Activated naive CD4-positive, alpha-beta T cell treated with anti-CD3 and anti-CD28 coated beads, Interleukin-2, amount 10 ng/mL, durations not matched to agents 7 days and 5 days (primary cell): ENCODE results near the gene SOBP.

Source experiments
- CTCF ChIA-PET: fragments of 350-600 bp; sonication (Branson Sonifier 250); formaldehyde crosslinking; loops from one replicate; lab custom pipeline; 2021; ENCODE audit warnings: antibody characterized with exemption; lab: Charles Lee
- DNase-seq: peaks from one replicate; pipeline ENCODE4 v3.0.0-alpha.2; 2020
- H3K27ac Mint-ChIP-seq: one replicate; pipeline ENCODE4 v1.8.0; 2021; ENCODE audit warnings: mild to moderate bottlenecking, moderate library complexity, mixed read lengths
- H3K27me3 Mint-ChIP-seq: one replicate; pipeline ENCODE4 v1.8.0; 2021; ENCODE audit warnings: mild to moderate bottlenecking, mixed read lengths
- H3K36me3 Mint-ChIP-seq: one replicate; pipeline ENCODE4 v1.8.0; 2021; ENCODE audit warnings: mixed read lengths
- H3K4me1 Mint-ChIP-seq: one replicate; pipeline ENCODE4 v1.8.0; 2021; ENCODE audit warnings: mixed read lengths
- H3K4me3 Mint-ChIP-seq: one replicate; pipeline ENCODE4 v1.8.0; 2021; ENCODE audit warnings: mild to moderate bottlenecking, moderate library complexity, mixed read lengths
- H3K9me3 Mint-ChIP-seq: one replicate; pipeline ENCODE4 v1.8.0; 2021; ENCODE audit warnings: mixed read lengths

SOBP gene

GRCh38 chr6:107523054-107523791, 33.3 kb downstream of the SOBP start:
- H3K36me3 Mint-ChIP-seq = no peaks in the 10 kb centered on the region
- no peaks in the 10 kb centered on the region for H3K4me1 Mint-ChIP-seq
- H3K9me3 Mint-ChIP-seq = no peaks in the 10 kb centered on the region
- no peak overlapping the region for H3K27ac Mint-ChIP-seq
- CTCF ChIA-PET = no interaction called here
- peaks cover 39% of the 10 kb centered on the region for H3K27me3 Mint-ChIP-seq
- DNase-seq = no peak
- no peak overlapping the region for H3K4me3 Mint-ChIP-seq

- Mint-ChIP-seq H3K27me3 (peaks cover 39% of the 10 kb centered on the region), H3K4me3 (no peak overlapping the region), H3K4me1 (no peaks in the 10 kb centered on the region), H3K36me3 (no peaks in the 10 kb centered on the region), H3K27ac (no peak overlapping the region), H3K9me3 (no peaks in the 10 kb centered on the region)
- CTCF ChIA-PET = no interaction called here
- no peak for DNase-seq
Measured at GRCh38 chr6:107523794-107524193, 33.9 kb downstream of the SOBP start.

DNA sequence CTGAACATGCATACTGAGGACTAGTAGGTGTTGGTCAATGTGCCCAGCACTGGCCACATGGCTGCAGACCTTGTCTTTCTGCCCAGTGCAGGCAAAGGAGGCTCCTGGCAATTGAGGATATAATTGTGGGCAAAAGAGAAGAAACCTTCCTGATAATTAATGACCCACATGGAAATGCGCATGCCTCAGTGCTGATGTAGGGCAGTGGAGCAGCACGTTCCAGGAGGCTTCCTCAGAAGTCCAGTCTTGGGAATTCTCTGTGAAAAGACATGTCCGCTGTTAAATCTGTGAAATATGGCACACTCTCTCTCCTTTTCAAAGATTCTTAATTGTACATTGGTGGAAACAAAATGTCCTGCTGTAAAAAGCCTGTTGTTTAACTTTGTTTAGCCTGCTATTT, 34.7 kb downstream of the SOBP start:
- no peaks in the 10 kb centered on the region for H3K36me3 Mint-ChIP-seq
- H3K4me1 Mint-ChIP-seq = no peaks in the 10 kb centered on the region
- DNase-seq = no peak
- H3K27ac Mint-ChIP-seq = no peak overlapping the region
- CTCF ChIA-PET = no interaction called here
- no peak overlapping the region for H3K4me3 Mint-ChIP-seq
- H3K27me3 Mint-ChIP-seq = peaks cover 34% of the 10 kb centered on the region
- H3K9me3 Mint-ChIP-seq = no peaks in the 10 kb centered on the region

DNA sequence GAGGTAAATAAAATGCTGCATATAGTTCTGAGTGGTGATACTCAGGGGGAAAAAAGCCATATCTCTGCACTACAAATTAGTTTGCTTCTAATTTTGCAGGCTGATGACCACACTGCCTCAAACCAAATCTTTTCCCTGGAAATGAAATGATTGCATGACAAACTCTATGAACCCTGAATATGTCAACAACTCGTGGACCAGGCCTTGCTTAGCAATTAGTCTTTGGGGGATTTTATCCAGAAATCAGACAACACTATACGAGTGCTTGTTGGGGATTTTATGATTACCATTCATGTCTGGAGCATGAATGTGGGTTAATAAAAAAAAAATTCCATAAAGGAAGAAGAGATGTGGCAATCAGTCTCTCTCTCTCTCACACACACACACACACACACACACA, 42.0 kb downstream of the SOBP start:
- Mint-ChIP-seq H3K36me3 (no peaks in the 10 kb centered on the region), H3K27ac (no peak overlapping the region)

DNA sequence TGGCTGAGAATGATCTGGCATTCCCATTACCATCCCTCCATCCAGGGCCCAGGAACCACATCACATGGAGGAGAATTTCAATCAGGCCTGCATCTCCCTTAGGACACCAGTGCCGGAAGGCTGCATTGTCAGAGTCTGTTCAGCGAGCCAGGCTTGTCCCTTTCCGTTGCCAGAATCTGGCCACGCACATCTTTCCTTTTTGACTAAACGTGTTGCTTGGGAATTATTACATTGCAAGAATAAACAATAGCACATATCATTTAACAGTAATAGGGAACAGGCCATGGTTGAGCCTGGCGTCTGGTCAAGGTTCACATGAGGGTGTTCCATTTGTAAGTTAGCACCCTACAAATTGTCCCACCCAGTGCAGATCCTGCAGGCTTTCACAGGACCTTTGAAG, 42.8 kb downstream of the SOBP start:
- no peaks in the 10 kb centered on the region for H3K36me3 Mint-ChIP-seq
- H3K27me3 Mint-ChIP-seq = peaks cover 14% of the 10 kb centered on the region
- no peak for DNase-seq
- no peaks in the 10 kb centered on the region for H3K9me3 Mint-ChIP-seq
- CTCF ChIA-PET = no interaction called here
- H3K27ac Mint-ChIP-seq = no peak overlapping the region
- H3K4me1 Mint-ChIP-seq = no peaks in the 10 kb centered on the region
- no peak overlapping the region for H3K4me3 Mint-ChIP-seq

More for the DNA sequence above, 42.0 kb downstream of the SOBP start:
- H3K4me1 Mint-ChIP-seq = no peaks in the 10 kb centered on the region
- H3K4me3 Mint-ChIP-seq = no peak overlapping the region
- no peak for DNase-seq
- CTCF ChIA-PET = no interaction called here
- H3K27me3 Mint-ChIP-seq = peaks cover 11% of the 10 kb centered on the region
- no peaks in the 10 kb centered on the region for H3K9me3 Mint-ChIP-seq

- Mint-ChIP-seq H3K4me1 (no peaks in the 10 kb centered on the region), H3K36me3 (no peaks in the 10 kb centered on the region), H3K27me3 (peaks cover 15% of the 10 kb centered on the region), H3K9me3 (no peaks in the 10 kb centered on the region), H3K4me3 (no peak overlapping the region), H3K27ac (no peak overlapping the region)
- CTCF ChIA-PET = no interaction called here
- no peak for DNase-seq
Measured at GRCh38 chr6:107533415-107534059, 43.6 kb downstream of the SOBP start.

- Mint-ChIP-seq H3K4me3 (no peak overlapping the region), H3K9me3 (no peaks in the 10 kb centered on the region), H3K36me3 (no peaks in the 10 kb centered on the region), H3K27ac (no peak overlapping the region), H3K4me1 (no peaks in the 10 kb centered on the region), H3K27me3 (peaks cover 19% of the 10 kb centered on the region)
- no peak for DNase-seq
- CTCF ChIA-PET = no interaction called here
Measured at GRCh38 chr6:107534571-107535141, 44.7 kb downstream of the SOBP start.

GRCh38 chr6:107535626-107536025, 45.7 kb downstream of the SOBP start:
- Mint-ChIP-seq H3K36me3 (no peaks in the 10 kb centered on the region), H3K4me1 (no peaks in the 10 kb centered on the region), H3K27ac (no peak overlapping the region), H3K4me3 (no peak overlapping the region), H3K27me3 (peaks cover 19% of the 10 kb centered on the region), H3K9me3 (no peaks in the 10 kb centered on the region)
- CTCF ChIA-PET = no interaction called here
- DNase-seq = no peak

DNA sequence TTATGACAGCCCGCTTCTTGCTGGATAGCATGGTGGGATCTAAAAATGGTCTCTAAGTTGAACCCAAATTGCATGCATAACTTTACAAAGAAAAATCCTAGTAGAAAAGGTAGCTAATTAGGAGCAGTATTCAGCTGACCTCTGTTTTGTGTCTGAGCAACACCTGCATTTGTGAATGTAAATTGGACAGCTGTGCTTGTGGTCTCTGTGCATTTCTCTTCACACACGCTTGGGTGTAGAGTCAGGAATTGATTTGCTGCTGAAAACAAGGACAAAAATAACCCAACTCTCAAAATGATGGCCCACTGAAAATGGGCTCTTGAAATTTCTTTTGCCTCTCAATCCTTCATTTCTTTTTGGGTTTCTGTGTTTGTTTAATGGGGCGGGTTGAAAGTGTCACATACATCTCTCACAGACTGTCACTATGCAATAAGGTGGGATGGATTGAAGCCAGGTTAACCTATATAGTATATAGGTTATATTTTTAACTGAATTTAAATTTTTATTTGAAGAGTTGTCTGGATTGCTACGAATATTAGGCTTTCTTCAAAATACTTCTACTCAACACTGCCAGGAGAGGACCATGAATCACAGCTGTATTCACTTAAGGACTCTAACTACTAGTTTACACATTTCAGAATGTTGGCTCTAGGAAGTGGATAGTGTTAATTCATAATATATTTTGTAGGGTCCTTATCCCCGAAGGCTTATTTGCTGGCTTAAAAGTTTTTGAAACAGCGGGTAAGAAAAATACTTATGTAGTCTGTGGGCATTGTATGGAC, 46.5 kb downstream of the SOBP start:
- H3K4me1 Mint-ChIP-seq = no peaks in the 10 kb centered on the region
- CTCF ChIA-PET = no interaction called here
- H3K36me3 Mint-ChIP-seq = no peaks in the 10 kb centered on the region

GRCh38 chr6:107537559-107537958, 47.6 kb downstream of the SOBP start:
- no peaks in the 10 kb centered on the region for H3K4me1 Mint-ChIP-seq
- CTCF ChIA-PET = no interaction called here
- H3K9me3 Mint-ChIP-seq = no peaks in the 10 kb centered on the region

More for the DNA sequence above, 46.5 kb downstream of the SOBP start:
- no peak for DNase-seq
- peaks cover 16% of the 10 kb centered on the region for H3K27me3 Mint-ChIP-seq
- no peak overlapping the region for H3K4me3 Mint-ChIP-seq
- no peak overlapping the region for H3K27ac Mint-ChIP-seq
- H3K9me3 Mint-ChIP-seq = no peaks in the 10 kb centered on the region

DNA sequence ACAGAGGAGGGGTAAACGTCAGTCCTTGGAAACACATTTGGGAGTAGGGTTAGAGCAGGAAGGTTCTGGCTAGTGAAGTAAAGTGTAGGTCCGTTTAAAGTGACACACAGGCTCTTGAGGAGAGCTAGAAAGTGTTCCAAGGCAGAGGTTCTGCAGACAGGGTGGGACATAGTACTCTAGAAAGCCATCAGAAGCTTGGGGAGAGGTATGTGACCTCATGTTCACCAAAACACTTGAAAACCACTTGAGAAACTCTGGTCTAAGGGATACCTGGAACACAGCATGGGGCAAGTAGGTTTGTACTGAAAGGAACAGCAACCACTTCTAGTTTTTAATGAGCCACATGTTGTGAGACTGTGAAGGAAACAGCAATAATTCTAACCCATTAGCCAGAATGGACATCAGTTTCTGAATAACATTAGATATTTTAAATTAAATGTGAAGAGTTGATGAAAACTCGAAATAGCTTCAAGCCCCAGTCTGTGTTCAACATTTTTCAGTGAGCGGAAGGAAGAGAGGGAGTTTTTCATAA, 49.0 kb downstream of the SOBP start:
- no peak overlapping the region for H3K27ac Mint-ChIP-seq
- H3K9me3 Mint-ChIP-seq = no peaks in the 10 kb centered on the region
- H3K4me1 Mint-ChIP-seq = no peaks in the 10 kb centered on the region
- no peaks in the 10 kb centered on the region for H3K36me3 Mint-ChIP-seq
- no peak for DNase-seq
- peaks cover 30% of the 10 kb centered on the region for H3K27me3 Mint-ChIP-seq
- CTCF ChIA-PET = interaction anchor here (0.6 kb wide), 1 partner anchor 165 kb away, joined by 3 read pairs; no protein-coding TSS in a partner anchor
- no peak overlapping the region for H3K4me3 Mint-ChIP-seq

More at GRCh38 chr6:107537559-107537958, 47.6 kb downstream of the SOBP start:
- Mint-ChIP-seq H3K4me3 (no peak overlapping the region), H3K36me3 (no peaks in the 10 kb centered on the region), H3K27ac (no peak overlapping the region), H3K27me3 (peaks cover 23% of the 10 kb centered on the region)
- DNase-seq = no peak

- Mint-ChIP-seq H3K4me3 (no peak overlapping the region), H3K9me3 (no peaks in the 10 kb centered on the region), H3K4me1 (no peaks in the 10 kb centered on the region), H3K36me3 (no peaks in the 10 kb centered on the region), H3K27ac (no peak overlapping the region), H3K27me3 (peaks cover 30% of the 10 kb centered on the region)
- CTCF ChIA-PET = interaction anchor here (0.6 kb wide), 1 partner anchor 165 kb away, joined by 3 read pairs; no protein-coding TSS in a partner anchor
- DNase-seq = no peak
Measured at GRCh38 chr6:107539409-107539808, 49.5 kb downstream of the SOBP start.

- Mint-ChIP-seq H3K4me3 (no peak overlapping the region), H3K27ac (no peak overlapping the region), H3K9me3 (no peaks in the 10 kb centered on the region), H3K4me1 (no peaks in the 10 kb centered on the region), H3K36me3 (no peaks in the 10 kb centered on the region), H3K27me3 (peaks cover 26% of the 10 kb centered on the region)
- DNase-seq = no peak
- CTCF ChIA-PET = interaction anchor here (1.4 kb wide), 1 partner anchor 12 kb away, joined by 3 read pairs; no protein-coding TSS in a partner anchor
Measured at GRCh38 chr6:107539849-107540464, 50.0 kb downstream of the SOBP start.
